Measurements from ENCODE around the gene AURKA.
"Not testable (repeated sequence)": the region's sequence is repeated elsewhere in the genome, so short reads cannot be mapped to it uniquely, and the experiment has no call there.

AURKA gene

GRCh38 chr20:56362833-56363413 is 29.1 kb downstream of the AURKA start:
- no peak for DNase-seq (ENCODE audit: extremely low spot score, insufficient read length, low read depth)
- no peak for FAIRE-seq

DNA sequence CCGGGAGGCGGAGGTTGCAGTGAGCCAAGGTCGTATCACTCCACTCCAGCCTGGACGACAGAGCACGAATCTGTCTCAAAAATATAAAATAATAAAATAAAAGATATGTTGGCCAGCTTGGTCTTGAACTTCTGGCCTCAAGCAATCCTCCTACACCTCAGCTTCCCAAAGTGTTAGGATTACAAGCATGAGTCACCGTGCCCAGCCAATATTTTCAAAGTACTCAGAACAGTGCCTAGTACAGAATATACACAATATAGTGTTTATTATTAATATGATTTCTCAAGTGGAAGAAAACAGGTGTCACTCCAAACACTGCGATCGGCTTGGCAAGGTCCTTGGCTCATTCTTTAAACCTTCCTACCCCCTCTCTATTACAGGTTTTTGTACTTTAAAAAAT is 30.1 kb downstream of the AURKA start:
- DNase-seq (ENCODE audit: extremely low spot score, insufficient read length, low read depth) (no peak), FAIRE-seq (no peak)

DNA sequence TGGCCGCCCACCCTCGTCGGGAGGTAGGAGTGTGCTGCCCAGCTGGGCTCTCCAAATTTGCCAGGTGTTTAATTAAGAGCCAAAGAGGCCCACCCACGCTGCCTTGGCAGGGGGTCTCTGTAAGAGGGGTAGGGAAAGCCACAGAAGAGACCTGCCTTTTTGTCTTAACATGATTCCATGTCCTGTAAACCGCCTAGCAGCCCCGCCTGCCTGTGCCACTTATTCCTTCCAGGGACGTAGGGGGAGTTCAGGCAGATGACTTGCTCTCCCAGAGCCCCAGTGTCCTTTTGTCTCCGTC is 31.2 kb downstream of the AURKA start:
- no peak for DNase-seq (ENCODE audit: extremely low spot score, insufficient read length, low read depth)
- no peak for FAIRE-seq

- FAIRE-seq (no peak), DNase-seq (ENCODE audit: extremely low spot score, insufficient read length, low read depth) (no peak)
Observed at GRCh38 chr20:56360133-56360907, 31.7 kb downstream of the AURKA start.

DNA sequence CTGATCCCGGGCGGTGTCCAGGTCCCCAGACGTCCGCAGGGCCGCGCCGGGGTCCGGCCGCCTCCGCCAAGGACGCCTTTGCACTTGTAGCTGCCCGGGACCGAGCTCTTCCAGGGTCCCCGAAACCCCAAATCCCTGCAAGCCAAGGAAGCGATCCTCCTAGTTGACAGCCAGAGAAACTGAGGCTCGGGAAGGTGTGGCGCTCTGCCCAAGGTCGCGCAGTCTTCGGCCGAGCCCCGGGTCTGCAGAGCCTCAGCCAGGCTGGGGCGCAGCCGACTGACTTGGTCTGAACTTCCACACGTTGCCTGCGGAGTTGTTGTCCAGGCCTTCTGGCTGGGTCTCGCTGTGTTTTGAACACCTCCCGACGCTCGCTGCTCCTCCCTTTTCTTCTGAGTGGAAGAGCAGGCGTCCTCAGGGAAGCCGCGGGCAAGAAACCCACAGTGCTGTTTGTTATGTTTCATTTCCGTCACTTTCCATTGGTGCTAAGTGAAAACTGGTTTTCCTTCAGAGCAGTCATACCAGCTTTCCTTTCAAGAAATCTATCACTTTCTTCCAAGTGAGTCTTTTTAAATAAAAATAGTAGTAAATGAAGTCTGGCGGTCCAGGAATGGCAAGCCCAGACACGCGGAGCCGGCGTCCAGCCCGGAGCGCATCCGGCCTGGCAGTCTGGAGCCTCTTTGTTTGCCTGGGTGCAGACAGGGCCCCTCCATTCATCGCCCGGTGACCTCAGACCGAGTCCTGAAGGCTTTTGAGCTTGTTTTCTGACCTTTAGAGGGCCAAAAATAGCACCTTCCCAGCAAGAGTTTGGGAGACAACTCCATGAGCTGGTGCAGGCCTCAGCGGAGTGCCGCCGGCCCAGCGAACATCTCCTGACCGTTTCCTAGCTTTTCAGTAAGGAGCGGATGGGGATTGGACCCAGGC is 32.5 kb downstream of the AURKA start:
- FAIRE-seq = no peak
- DNase-seq (ENCODE audit: extremely low spot score, insufficient read length, low read depth) = no peak

DNA sequence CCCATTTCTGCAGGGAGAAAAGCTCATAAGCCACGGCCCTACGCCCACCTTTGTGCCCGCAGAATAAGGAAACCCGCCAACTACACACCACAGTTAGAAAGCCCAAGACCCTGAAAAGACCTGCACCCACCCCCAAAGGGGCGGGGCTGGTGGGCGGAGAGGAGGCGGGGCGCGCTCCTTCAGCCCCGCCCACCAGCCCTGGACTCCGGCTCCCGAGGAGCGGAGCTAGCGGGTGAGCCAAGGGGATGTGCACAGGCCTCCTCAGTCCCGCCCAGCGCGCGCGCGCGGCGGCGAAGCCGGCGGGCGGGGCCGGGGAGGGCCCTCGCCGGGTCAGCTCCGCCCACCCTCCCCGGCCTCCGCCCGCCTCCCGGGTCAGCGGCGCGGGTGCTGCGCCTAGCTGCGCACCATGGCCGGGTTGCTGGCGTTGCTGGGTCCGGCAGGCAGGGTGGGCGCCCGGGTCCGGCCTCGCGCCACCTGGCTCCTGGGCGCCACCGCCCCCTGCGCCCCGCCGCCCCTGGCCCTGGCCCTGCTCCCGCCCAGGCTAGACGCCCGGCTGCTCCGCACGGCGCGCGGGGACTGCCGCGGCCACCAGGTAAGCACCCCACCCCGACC is 33.3 kb downstream of the AURKA start, which contains the start of gene FAM210B:
Gene FAM210B, plus strand, starts transcription at position 375 of the 612 bp plus-strand sequence. Its CDS starts 32 bp downstream, at position 407.
- DNase-seq (ENCODE audit: extremely low spot score, insufficient read length, low read depth) (peak; percentile 90), FAIRE-seq (peak; percentile 39)

DNA sequence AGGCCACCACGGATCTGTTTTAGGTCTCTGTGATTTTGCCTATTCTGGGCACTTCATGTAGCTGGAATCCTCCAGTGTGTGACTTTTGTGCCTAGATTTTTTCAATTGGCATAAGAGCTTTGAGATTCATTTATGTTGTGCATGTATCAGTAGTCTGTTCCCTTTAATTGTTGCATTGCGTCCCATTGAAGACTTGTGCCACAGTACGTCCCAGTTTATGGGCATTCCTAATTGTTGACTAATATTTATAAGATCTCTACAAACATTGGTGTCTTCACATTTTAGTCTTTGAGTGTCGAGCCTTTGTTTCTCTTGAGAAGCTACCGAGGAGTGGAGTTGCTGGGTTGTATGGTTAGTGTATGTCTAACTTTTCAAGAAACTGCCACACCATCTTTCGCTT is 33.9 kb downstream of the AURKA start:
- FAIRE-seq (no peak), DNase-seq (ENCODE audit: extremely low spot score, insufficient read length, low read depth) (no peak)

GRCh38 chr20:56353356-56353755 is 38.7 kb downstream of the AURKA start:
- no peak for FAIRE-seq
- no peak for DNase-seq (ENCODE audit: extremely low spot score, insufficient read length, low read depth)

DNA sequence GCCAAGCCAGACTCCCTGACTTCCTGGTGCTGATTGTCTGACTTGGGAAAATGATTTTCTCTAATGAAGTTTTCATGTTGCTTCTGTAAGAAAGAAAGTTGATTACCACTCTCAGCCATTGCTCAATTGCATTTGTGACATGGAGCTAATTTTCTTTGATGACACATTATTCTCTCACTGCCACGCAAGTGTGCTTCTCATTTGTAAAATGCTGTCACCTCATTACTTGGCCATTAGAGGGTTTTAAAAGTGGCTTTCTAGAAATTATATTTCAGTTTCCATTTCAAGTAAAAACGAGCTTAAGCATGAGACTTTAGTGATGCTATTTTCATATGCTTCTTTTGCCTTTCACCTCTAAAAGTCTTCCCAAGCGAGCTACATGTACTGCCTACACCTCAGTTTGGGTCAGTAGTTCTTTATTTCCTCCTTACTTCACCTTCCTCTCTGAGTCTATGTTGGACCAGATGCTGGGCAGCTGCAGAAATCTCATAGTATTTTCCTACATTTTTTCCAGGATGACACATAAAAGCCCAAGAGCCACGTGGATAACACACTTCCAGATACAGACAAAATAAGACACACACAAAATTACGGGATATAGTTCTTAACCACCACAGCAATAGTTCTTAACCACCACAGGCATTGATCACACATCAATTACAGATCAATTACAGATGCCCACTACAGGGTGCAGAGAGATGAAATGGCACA is 39.5 kb downstream of the AURKA start:
- no peak for DNase-seq (ENCODE audit: extremely low spot score, insufficient read length, low read depth)
- FAIRE-seq = no peak

GRCh38 chr20:56350842-56351241 is 41.2 kb downstream of the AURKA start:
- DNase-seq (ENCODE audit: extremely low spot score, insufficient read length, low read depth) (no peak), FAIRE-seq (no peak)

DNA sequence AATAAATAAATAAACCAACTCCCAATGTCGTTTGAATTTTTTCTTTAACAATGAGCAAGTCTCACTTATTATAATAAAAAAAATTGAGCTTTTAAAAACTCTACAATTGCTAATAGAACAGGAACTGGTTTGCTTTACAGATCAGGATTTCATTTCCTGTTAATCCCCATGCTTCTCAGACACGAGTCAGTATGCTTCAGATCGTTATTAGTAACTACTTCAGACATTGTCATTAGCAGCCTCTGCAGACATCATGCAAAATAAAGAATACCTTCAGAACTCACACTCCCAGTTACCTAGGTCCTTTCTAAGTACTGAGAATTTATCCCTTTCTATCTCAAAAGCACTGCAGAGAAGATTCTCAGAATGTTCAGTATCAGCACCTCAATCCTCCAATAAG is 43.3 kb downstream of the AURKA start:
- no peak for FAIRE-seq
- DNase-seq (ENCODE audit: extremely low spot score, insufficient read length, low read depth) = no peak

DNA sequence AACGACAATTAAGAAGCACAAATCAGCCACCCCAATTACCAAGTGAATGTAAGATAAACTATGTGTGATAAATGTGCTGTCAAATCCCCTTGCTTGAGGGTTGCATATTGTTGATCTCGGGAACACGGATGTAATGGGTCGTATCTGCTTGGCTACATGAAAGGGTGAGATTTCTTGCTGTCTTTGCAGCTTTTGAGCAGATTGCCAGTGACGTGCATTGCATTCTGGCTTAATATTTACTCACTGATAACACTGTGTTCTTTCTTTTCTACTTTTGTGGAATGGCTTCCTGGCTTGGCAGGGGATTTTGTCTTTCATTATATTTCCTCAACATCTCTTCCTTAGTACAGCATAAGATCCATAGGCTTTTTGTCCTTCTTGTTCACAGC is 43.7 kb downstream of the AURKA start:
- no peak for DNase-seq (ENCODE audit: extremely low spot score, insufficient read length, low read depth)
- no peak for FAIRE-seq

- DNase-seq (ENCODE audit: extremely low spot score, insufficient read length, low read depth) (no peak), FAIRE-seq (no peak)
Observed at GRCh38 chr20:56347628-56348304, 44.2 kb downstream of the AURKA start.

- no peak for FAIRE-seq
- no peak for DNase-seq (ENCODE audit: extremely low spot score, insufficient read length, low read depth)
Observed at GRCh38 chr20:56345911-56346310, 46.1 kb downstream of the AURKA start.

DNA sequence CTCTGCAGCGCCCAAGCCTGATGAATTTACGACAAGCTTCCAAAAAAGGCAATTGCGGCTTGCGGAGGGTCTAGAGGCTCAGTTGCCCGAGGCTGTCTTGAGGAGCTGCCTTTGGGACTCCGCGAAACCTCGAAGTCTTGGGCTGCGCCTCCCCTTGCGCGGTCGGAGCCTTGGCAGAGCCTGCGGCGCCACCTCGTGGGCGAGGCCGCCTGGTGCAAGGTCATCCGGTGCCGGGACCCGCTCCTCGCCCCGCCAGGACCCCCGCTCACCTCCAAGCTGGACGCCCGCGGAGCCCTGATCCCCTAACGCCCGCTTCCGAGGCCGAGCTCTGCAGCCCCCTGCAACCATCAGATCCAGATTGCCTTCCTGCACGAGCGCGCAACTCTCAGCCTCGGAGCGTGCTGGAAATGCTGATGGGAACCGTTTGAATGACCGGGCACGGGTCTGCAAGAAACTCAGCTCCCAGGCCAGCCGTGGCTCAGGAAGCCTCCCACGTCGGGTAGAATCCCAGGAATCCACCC is 48.1 kb downstream of the AURKA start:
- peak; percentile 32 for DNase-seq (ENCODE audit: extremely low spot score, insufficient read length, low read depth)
- FAIRE-seq = no peak

DNA sequence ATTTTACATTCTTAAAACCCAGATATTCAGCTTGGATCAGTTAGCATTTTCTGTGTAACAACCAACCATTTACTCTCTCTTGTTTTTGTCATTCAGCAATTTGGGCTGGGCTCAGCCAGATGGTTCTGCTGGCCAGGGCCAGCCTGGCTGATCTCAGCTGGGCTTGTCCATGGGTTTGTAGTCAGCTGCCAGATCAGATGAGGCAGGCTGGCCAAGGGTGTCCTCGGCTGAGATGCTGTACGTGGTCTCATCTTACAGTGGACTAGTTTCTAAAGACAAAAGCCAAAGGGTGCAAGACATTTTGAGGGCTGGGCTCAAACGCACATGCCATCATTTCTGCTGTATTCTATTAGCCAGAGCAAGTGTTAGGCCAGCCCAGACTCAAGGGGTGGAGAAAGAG is 49.2 kb downstream of the AURKA start:
- DNase-seq (ENCODE audit: extremely low spot score, insufficient read length, low read depth) = no peak
- no peak for FAIRE-seq

DNA sequence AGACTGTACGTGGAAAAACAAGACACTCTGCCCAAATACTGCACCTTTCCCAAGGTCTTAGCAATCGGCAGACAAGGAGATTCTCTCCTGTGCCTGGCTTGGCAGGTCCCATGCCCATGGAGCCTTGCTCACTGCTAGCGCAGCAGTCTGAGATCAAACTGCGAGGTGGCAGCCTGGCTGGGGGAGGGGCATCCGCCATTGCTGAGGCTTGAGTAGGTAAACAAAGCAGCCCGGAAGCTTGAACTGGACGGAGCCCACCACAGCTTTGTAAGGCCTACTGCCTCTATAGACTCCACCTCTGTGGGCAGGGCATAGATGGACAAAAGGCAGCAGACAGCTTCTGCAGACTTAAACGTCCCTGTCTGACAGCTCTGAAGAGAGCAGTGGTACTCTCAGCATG is 55.3 kb downstream of the AURKA start:
- not testable (repeated sequence) for FAIRE-seq; DNase-seq (ENCODE audit: extremely low spot score, insufficient read length, low read depth)

DNA sequence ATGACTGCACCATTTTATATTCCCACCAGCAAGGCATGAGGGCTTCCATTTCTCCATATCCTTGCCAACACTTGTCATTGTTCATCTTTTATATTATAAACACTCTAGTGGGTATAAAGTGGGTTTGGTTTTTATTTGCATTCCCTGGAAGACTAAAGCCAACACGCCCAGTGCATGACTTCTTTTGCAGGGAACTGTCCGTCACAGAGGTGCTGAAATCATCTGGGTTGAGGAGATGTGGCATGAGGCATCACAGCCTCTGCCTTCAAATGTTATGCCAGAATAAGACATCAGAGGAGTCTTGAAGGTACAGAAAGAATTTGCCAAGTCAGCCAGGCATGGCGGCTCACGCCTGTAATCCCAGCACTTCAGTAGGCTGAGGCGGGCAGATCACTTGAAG is 63.2 kb downstream of the AURKA start:
- no peak for DNase-seq (ENCODE audit: extremely low spot score, insufficient read length, low read depth)
- no peak for FAIRE-seq

- DNase-seq (ENCODE audit: extremely low spot score, insufficient read length, low read depth) = no peak
- no peak for FAIRE-seq
Observed at GRCh38 chr20:56324806-56325205, 67.2 kb downstream of the AURKA start.
